H9 (cell line): Measurements from ENCODE around the gene CCDC150. TPM values are rescaled to one million over a fixed set of nuclear protein-coding genes. Genes with fewer than 3 reads are reported as not detected.

Experiments used
- DNase-seq: peaks from one replicate; pipeline ENCODE4 v3.0.0-alpha.2; 2017
- H2AFZ ChIP-seq: one replicate; pipeline ENCODE4 v1.6.1; 2013; ENCODE audit warnings: mild to moderate bottlenecking, low read length, control low read depth, moderate library complexity
- H2AK5ac ChIP-seq: 2 replicates; pipeline ENCODE4 v1.6.1; 2013; ENCODE audit warnings: low read length, control low read depth, mixed read lengths; ENCODE audit not compliant: insufficient read length
- H2BK120ac ChIP-seq: one replicate; pipeline ENCODE4 v1.6.1; 2013; ENCODE audit warnings: low read depth, mild to moderate bottlenecking, low read length, control low read depth, inconsistent platforms; ENCODE audit not compliant: poor library complexity, severe bottlenecking
- H2BK12ac ChIP-seq: 2 replicates; pipeline ENCODE4 v1.6.1; 2013; ENCODE audit warnings: low read length, control low read depth, mixed read lengths, low read depth; ENCODE audit not compliant: insufficient read length
- H2BK15ac ChIP-seq: 2 replicates; pipeline ENCODE4 v1.6.1; 2013; ENCODE audit warnings: low read depth, low read length, control low read depth
- H2BK20ac ChIP-seq: one replicate; pipeline ENCODE4 v1.6.1; 2013; ENCODE audit warnings: low read depth, mild to moderate bottlenecking, low read length, control low read depth, inconsistent platforms; ENCODE audit not compliant: poor library complexity, severe bottlenecking
- H2BK5ac ChIP-seq: 2 replicates; pipeline ENCODE4 v1.6.1; 2013; ENCODE audit warnings: low read length, control low read depth, mixed read lengths; ENCODE audit not compliant: insufficient read length
- H3K14ac ChIP-seq: 2 replicates; pipeline ENCODE4 v1.6.1; 2013; ENCODE audit warnings: low read length, control low read depth; ENCODE audit not compliant: insufficient read depth
- H3K18ac ChIP-seq: 2 replicates; pipeline ENCODE4 v1.6.1; 2013; ENCODE audit warnings: low read depth, mild to moderate bottlenecking, mixed read lengths, low read length, control low read depth; ENCODE audit not compliant: insufficient read length
- H3K23ac ChIP-seq: 2 replicates; pipeline ENCODE4 v1.6.1; 2013; ENCODE audit warnings: low read length, control low read depth, mixed read lengths, low read depth; ENCODE audit not compliant: insufficient read length
- H3K23me2 ChIP-seq: 2 replicates; pipeline ENCODE4 v1.6.1; 2013; ENCODE audit warnings: low read depth, mild to moderate bottlenecking, mixed read lengths, low read length, control low read depth; ENCODE audit not compliant: insufficient read length, poor library complexity, severe bottlenecking
- H3K27ac ChIP-seq: 2 replicates; pipeline ENCODE4 v1.5.1; 2013; ENCODE audit warnings: low read length, control low read depth, mixed read lengths, low read depth; ENCODE audit not compliant: insufficient read length
- H3K27me3 ChIP-seq: 2 replicates; pipeline ENCODE4 v1.6.1; 2013; ENCODE audit warnings: low read length, control low read depth, inconsistent platforms; ENCODE audit not compliant: insufficient read depth
- H3K4ac ChIP-seq: 2 replicates; pipeline ENCODE4 v1.6.1; 2013; ENCODE audit warnings: low read depth, mild to moderate bottlenecking, control low read depth, inconsistent platforms, low read length, moderate library complexity
- H3K4me1 ChIP-seq: 2 replicates; pipeline ENCODE4 v1.6.1; 2013; ENCODE audit warnings: low read length, control low read depth, inconsistent platforms; ENCODE audit not compliant: insufficient read depth
- H3K4me2 ChIP-seq: 2 replicates; pipeline ENCODE4 v1.6.1; 2013; ENCODE audit warnings: low read length, control low read depth, mixed read lengths; ENCODE audit not compliant: insufficient read length, insufficient read depth
- H3K56ac ChIP-seq: 2 replicates; pipeline ENCODE4 v1.6.1; 2013; ENCODE audit warnings: low read depth, mild to moderate bottlenecking, mixed read lengths, low read length, control low read depth; ENCODE audit not compliant: insufficient read length
- H3K79me1 ChIP-seq: 2 replicates; pipeline ENCODE4 v1.6.1; 2013; ENCODE audit warnings: low read depth, mild to moderate bottlenecking, moderate library complexity, low read length, control low read depth, inconsistent platforms; ENCODE audit not compliant: insufficient read depth, poor library complexity, severe bottlenecking
- H3K79me2 ChIP-seq: 2 replicates; pipeline ENCODE4 v1.6.1; 2013; ENCODE audit warnings: low read length, control low read depth, inconsistent platforms; ENCODE audit not compliant: insufficient read depth
- H3K9ac ChIP-seq: 2 replicates; pipeline ENCODE4 v1.6.1; 2013; ENCODE audit warnings: low read length, control low read depth, mixed read lengths; ENCODE audit not compliant: insufficient read length; ENCODE audit errors: extremely low read depth
- H3K9me3 ChIP-seq: one replicate; pipeline ENCODE4 v1.6.1; 2013; ENCODE audit warnings: low read depth, low read length, inconsistent platforms; ENCODE audit not compliant: control insufficient read depth
- H3T11ph ChIP-seq: one replicate; pipeline ENCODE4 v1.6.1; 2013; ENCODE audit warnings: mild to moderate bottlenecking, low read length, control low read depth, inconsistent platforms
- H4K20me1 ChIP-seq: one replicate; pipeline ENCODE4 v1.6.1; 2013; ENCODE audit not compliant: control insufficient read depth, insufficient read length, insufficient read depth
- H4K5ac ChIP-seq: 2 replicates; pipeline ENCODE4 v1.6.1; 2013; ENCODE audit warnings: low read depth, mild to moderate bottlenecking, mixed read lengths, low read length, control low read depth; ENCODE audit not compliant: insufficient read length
- H4K8ac ChIP-seq: replicated peaks from 2 replicates; pipeline ENCODE4 v1.6.1; 2013; ENCODE audit warnings: low read length, control low read depth, mixed read lengths, low read depth; ENCODE audit not compliant: insufficient read length
- H4K91ac ChIP-seq: 2 replicates; pipeline ENCODE4 v1.6.1; 2013; ENCODE audit warnings: low read depth, mild to moderate bottlenecking, moderate library complexity, mixed read lengths, low read length, control low read depth; ENCODE audit not compliant: insufficient read length
- H3K27ac Mint-ChIP-seq, 3 experiments: 2 replicates in 2 of 3; 3 replicates in 1 of 3; pipeline ENCODE4 v1.8.0; 2020 to 2021; ENCODE audit warnings: mixed read lengths in 3 of 3, mild to moderate bottlenecking in 1 of 3, moderate library complexity in 1 of 3
- H3K27me3 Mint-ChIP-seq: 2 replicates; pipeline ENCODE4 v1.8.0; 2021; ENCODE audit warnings: low read depth, mild to moderate bottlenecking, moderate library complexity, mixed read lengths
- H3K36me3 Mint-ChIP-seq, 3 experiments: 2 replicates in 2 of 3; 3 replicates in 1 of 3; pipeline ENCODE4 v1.8.0; 2020 to 2021; ENCODE audit warnings: low read depth in 3 of 3, mixed read lengths in 3 of 3; ENCODE audit not compliant: insufficient read depth in 1 of 3
- H3K4me1 Mint-ChIP-seq, 2 experiments: 2 replicates each; pipeline ENCODE4 v1.8.0; 2020; ENCODE audit warnings: mixed read lengths in 2 of 2
- H3K4me3 Mint-ChIP-seq, 2 experiments: 2 replicates in 1 of 2; 3 replicates in 1 of 2; pipeline ENCODE4 v1.8.0; 2020 to 2021; ENCODE audit warnings: mild to moderate bottlenecking in 2 of 2, mixed read lengths in 2 of 2, moderate library complexity in 1 of 2
- H3K9me3 Mint-ChIP-seq, 2 experiments: 2 replicates in 1 of 2; 3 replicates in 1 of 2; pipeline ENCODE4 v1.8.0; 2020; ENCODE audit warnings: mild to moderate bottlenecking in 2 of 2, mixed read lengths in 2 of 2, moderate library complexity in 1 of 2
- WGBS: extraction: QIAGEN DNeasy Blood & Tissue Kit; methylation state at CpG from one replicate; pipeline ENCODE4 v1.1.7; 2013; ENCODE audit warnings: missing lambda C conversion rate, low lambda C conversion rate, mixed read lengths; ENCODE audit not compliant: insufficient read length; ENCODE audit errors: extremely low coverage; 5-methylcytosine and 5-hydroxymethylcytosine counted together
- total RNA-seq: library from RNA; stranded (reverse); gene quantifications from 2 replicates; pipeline ENCODE4 v1.2.1, GENCODE V29; 2021
- TF ChIP-seq, protein P1 (sequence below): fragments of 200-600 bp; sonication (generic); conservative IDR thresholded peaks from 3 replicates; pipeline ENCODE4 v1.8.0; 2021; ENCODE audit warnings: antibody characterized with exemption, mild to moderate bottlenecking

The CCDC150 gene
- total RNA-seq, 1 experiment from 2014 or later: 26.2 TPM

DNA sequence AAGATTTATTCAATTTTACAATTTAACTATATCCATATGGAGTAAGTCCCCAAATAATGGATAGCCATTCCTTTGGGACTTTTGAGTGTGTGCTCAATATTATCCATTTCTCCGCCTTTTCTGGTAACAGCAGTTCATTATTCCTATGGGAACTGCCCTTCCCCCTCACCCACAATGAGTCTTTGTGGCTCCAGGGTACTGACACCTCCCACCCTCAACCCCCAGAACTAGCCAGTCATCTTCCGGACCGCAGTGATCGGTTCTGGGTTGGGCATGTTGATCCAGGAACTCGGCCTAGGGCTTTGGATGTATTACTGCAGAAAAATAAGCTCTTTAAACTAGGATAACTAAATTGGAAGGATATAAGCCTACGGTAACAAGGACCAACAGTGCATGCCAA is 45.4 kb upstream of the CCDC150 start:
- H3K4ac ChIP-seq: no peak overlapping the region
- no peak overlapping the region for H3K56ac ChIP-seq
- H3K79me1 ChIP-seq: no peaks in the 10 kb centered on the region
- no peak overlapping the region for H2BK5ac ChIP-seq
- no peak overlapping the region for H4K8ac ChIP-seq
- Mint-ChIP-seq H3K27ac (no peak overlapping the region), H3K9me3 (no peaks in the 10 kb centered on the region; a peak in 1 of 5 replicates), H3K36me3 (no peaks in the 10 kb centered on the region), H3K4me3 (peak overlapping the region; percentile 78 to 91; a peak in 3 of 5 replicates), H3K27me3 (peaks cover 62% of the 10 kb centered on the region), H3K4me1 (peaks cover 17 to 20% of the 10 kb centered on the region in 2 experiments)
- H3K27me3 ChIP-seq: peaks cover 2% of the 10 kb centered on the region; the same call in 1 of the 2 replicates
- no peak overlapping the region for H2AK5ac ChIP-seq
- H3K18ac ChIP-seq: no peak overlapping the region
- WGBS: no CpG with 5 or more reads among the region's 6 CpGs
- H3K4me2 ChIP-seq: no peak overlapping the region
- no peak overlapping the region for H2AFZ ChIP-seq
- H3T11ph ChIP-seq: no peak overlapping the region
- no peak overlapping the region for H3K9ac ChIP-seq
- no peaks in the 10 kb centered on the region for H3K79me2 ChIP-seq
- H4K20me1 ChIP-seq: no peaks in the 10 kb centered on the region
- H2BK20ac ChIP-seq: no peak overlapping the region
- H3K14ac ChIP-seq: no peak overlapping the region
- H3K9me3 ChIP-seq: no peaks in the 10 kb centered on the region
- H3K4me1 ChIP-seq: no peaks in the 10 kb centered on the region; the same call in 1 of the 2 replicates
- H3K23ac ChIP-seq: no peak overlapping the region
- TF ChIP-seq, protein P1, sequence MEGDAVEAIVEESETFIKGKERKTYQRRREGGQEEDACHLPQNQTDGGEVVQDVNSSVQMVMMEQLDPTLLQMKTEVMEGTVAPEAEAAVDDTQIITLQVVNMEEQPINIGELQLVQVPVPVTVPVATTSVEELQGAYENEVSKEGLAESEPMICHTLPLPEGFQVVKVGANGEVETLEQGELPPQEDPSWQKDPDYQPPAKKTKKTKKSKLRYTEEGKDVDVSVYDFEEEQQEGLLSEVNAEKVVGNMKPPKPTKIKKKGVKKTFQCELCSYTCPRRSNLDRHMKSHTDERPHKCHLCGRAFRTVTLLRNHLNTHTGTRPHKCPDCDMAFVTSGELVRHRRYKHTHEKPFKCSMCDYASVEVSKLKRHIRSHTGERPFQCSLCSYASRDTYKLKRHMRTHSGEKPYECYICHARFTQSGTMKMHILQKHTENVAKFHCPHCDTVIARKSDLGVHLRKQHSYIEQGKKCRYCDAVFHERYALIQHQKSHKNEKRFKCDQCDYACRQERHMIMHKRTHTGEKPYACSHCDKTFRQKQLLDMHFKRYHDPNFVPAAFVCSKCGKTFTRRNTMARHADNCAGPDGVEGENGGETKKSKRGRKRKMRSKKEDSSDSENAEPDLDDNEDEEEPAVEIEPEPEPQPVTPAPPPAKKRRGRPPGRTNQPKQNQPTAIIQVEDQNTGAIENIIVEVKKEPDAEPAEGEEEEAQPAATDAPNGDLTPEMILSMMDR: no peak
- no peaks in the 10 kb centered on the region for H3K23me2 ChIP-seq
- H2BK15ac ChIP-seq: no peak overlapping the region
- H4K91ac ChIP-seq: no peak overlapping the region
- DNase-seq: no peak
- H4K5ac ChIP-seq: no peak overlapping the region
- no peak overlapping the region for H2BK120ac ChIP-seq
- H2BK12ac ChIP-seq: no peak overlapping the region
- H3K27ac ChIP-seq: no peak overlapping the region
